Caki2 (cell line): Measurements from ENCODE around the gene TTC6. TPM values are rescaled to one million over a fixed set of nuclear protein-coding genes. Genes with fewer than 3 reads are reported as not detected.

Source experiments
- DNase-seq: peaks from one replicate; pipeline ENCODE4 v3.0.0-alpha.2; 2015; ENCODE audit warnings: low read depth
- in situ Hi-C: cut with HindIII; loops from 2 replicates; pipeline ENCODE4 v1.10.0; 2016; ENCODE audit warnings: low sequenced_read_pairs, low pct_unique_long_range_greater_than_20kb, mixed read lengths
- total RNA-seq: library from RNA; depleted of rRNA; stranded (reverse); fragments of >200 nt; shearing (Covaris generic); gene quantifications from 2 replicates; pipeline ENCODE4 v1.2.3, GENCODE V29; 2014; ENCODE audit warnings: low replicate concordance

The TTC6 gene
- total RNA-seq, 1 experiment from 2014 or later: not detected

DNA sequence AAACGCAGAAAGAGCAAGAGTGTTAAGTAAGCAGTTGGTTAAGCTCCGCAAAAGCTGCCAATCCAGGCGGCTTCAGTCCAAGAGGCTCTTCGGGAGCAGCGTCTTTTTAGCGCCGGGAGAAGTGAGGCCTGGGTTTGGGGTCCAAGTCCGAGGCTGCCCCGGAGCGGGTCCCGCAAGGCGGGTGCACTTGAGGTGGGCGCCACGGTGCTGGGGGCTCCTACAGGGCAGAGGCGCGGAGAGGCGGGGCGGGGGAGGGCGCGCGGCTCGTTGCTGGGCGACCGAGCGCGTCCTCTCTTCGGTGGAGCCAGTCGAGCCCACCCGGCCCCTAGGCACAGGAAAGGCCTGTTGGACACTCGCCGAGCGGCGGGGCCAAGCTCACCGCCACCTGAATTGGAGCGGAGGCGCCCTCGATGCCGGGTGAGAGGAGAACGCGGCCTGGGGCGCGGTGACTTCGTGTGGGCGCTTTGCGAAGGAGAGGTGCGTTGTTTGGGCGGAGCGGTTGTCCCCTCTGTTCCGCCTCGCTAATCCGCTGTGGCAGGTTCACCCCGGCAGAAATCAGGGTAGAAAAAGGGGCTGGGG, 15.6 kb downstream of the TTC6 start:
- DNase-seq: no peak

DNA sequence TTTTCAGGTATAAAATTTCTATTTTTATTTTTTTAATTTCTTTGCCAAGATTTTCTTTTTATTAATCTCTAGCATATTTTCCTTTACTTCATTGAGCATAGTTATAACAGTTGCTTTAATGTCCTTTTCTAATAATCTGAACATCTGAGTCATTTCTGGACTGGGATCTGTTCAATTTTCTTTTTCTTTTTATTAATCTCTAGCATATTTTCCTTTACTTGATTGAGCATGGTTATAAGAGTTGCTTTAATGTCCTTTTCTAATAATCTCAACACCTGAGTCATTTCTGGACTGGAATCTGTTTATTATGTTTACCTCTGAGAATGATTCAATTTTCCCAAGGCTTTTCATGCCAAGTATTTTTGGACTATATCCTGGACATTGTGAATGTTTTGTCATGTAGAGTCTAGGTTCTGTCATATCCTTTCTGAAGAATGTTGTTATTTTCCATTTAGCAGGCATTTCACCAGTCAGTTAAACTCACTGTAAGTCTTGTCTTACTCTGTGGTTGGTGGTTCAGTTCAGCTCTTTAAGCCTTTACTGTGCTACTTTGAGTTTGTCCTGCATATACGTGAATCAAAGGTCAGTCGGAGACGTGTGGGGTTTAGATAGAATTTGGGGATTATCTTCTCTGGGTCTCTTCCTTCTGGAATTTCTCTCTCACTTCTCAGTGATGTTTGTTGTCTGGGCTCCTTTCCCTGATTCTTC, 20.3 kb downstream of the TTC6 start:
- DNase-seq: no peak
- in situ Hi-C loops: no loop called here

More for the DNA sequence above, 15.6 kb downstream of the TTC6 start:
- in situ Hi-C loops: no loop called here

- DNase-seq: no peak
- in situ Hi-C loops: no loop called here
Observed at GRCh38 chr14:37616853-37617252, 21.4 kb downstream of the TTC6 start.

DNA sequence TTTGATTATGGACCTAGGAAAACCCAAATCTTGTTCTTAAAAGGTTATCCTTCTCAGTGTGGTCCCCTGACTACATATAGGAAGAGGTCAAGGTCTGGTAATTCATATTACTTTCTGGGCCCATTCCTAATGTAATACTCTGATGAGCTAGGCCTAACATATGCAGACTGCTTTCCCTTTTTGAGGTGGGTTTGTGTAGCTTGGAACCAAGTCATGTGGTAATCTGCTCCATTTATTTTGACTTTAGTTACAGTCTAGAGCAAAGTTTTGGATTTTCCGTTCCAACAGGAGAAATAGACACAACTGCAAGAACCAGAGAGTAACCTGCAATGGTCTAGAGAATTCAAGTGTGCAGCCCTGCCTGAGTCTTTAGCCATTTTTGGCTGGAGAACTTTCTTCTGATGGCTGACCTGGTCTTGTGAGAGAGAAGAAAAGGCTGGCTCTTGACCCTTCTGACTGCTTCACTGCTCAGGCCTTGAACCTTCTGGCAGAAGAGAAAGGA, 22.5 kb downstream of the TTC6 start:
- DNase-seq: no peak
- in situ Hi-C loops: no loop called here

- in situ Hi-C loops: no loop called here
- no peak for DNase-seq
Observed at GRCh38 chr14:37618498-37619028, 23.1 kb downstream of the TTC6 start.

- no peak for DNase-seq
- in situ Hi-C loops: no loop called here
Observed at GRCh38 chr14:37620856-37621255, 25.4 kb downstream of the TTC6 start.

GRCh38 chr14:37622231-37622923, 26.9 kb downstream of the TTC6 start:
- DNase-seq: no peak
- in situ Hi-C loops: no loop called here

- DNase-seq: peak; percentile 4
Observed at GRCh38 chr14:37623426-37623951, 28.1 kb downstream of the TTC6 start.

GRCh38 chr14:37623971-37624370, 28.5 kb downstream of the TTC6 start:
- in situ Hi-C loops: no loop called here
- DNase-seq: no peak

More at GRCh38 chr14:37623426-37623951, 28.1 kb downstream of the TTC6 start:
- in situ Hi-C loops: no loop called here

DNA sequence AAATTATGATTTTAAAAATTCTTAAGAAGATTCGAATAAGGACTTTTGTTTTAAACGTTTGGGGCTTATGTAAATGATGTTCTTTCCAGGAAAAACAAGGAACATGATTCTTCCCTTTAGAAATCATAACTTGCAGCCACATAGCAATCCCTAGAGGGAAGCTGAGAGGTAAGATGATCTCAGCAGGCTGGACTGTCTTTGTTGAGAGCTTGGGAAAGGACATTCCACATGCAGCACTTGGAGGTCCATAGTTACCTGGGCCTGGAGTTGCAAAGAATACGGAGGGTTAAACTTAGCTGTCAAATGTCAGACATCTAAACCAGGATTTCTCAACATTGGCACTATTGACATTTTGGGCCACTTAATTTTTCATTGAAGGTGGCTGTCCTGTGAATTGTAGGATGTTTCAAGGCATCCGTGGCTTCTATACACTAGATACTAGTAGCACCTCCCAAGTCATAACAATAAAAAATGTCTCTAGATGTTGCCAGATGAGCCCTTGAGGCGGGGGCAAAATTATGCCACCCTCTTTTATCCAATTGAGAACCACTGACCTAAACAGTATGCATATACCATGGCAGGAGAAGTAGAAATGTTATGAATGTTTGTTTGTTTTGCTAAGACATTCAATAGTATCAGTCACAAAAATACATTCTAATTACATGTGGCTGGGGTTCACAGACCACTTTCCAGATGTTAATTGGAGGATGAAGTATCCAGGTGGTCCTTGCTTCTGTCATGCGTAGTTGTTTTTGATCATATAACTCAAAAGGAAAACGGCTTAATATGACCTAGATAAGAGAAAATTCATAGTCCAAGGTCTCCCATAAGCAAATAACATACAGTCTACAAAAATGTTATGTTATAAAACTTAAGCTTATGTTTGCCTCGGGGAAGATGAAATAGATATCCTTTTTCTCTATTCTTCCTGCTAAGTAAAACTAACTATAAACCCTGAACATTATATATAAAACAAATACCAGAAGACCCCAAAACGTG, 30.5 kb downstream of the TTC6 start:
- in situ Hi-C loops: no loop called here
- DNase-seq: no peak

- DNase-seq: no peak
- in situ Hi-C loops: no loop called here
Observed at GRCh38 chr14:37637341-37637740, 41.9 kb downstream of the TTC6 start.

GRCh38 chr14:37638599-37638998, 43.2 kb downstream of the TTC6 start:
- in situ Hi-C loops: no loop called here
- no peak for DNase-seq

DNA sequence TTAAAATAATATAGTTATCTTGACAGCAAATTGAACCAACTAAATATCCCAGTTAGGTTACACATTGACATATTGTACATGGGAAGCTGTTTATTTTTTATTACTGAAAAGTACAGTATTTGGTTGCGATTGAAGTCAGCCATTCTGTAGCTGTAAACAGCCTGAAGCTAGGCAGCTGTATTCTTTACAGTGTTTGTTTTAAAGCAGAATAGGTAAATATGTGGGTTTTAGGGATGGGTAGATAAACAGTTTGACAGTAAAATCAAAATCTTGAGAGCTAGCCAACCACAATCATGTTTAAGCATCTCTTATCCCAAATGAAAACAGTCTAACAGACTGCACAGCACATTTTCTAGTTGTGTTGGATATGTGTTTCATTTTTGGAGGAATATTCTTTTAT, 45.7 kb downstream of the TTC6 start:
- DNase-seq: no peak
- in situ Hi-C loops: no loop called here

GRCh38 chr14:37642125-37642524, 46.7 kb downstream of the TTC6 start:
- in situ Hi-C loops: no loop called here
- no peak for DNase-seq

DNA sequence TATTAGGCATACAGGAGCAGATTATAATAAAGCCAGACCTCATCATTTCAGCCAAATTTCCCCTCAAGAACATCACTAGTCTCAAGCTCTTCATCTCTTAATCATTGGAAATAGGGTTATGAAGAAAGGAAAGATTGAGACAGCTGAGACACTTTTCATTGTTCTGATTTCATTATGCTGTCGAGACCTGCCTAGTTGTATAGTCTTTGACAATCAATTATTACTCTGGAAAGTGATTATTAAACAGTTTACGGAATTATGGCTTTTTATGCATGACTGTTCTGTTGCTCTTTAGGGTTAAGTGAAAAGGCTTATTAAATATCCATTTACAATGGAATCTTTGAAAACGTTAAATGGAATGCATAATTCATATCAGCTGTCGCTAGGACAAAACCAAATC, 48.3 kb downstream of the TTC6 start:
- in situ Hi-C loops: no loop called here
- DNase-seq: no peak
